Measurements from ENCODE around the gene EIF4EBP3. TPM values are rescaled to one million over a fixed set of nuclear protein-coding genes. Genes with fewer than 3 reads are reported as not detected.
"Not testable (repeated sequence)": the region's sequence is repeated elsewhere in the genome, so short reads cannot be mapped to it uniquely, and the experiment has no call there.

Gene EIF4EBP3
- total RNA-seq, 1 donor from 2014 or later = 20.6 TPM

GRCh38 chr5:140570058-140570457 is 22.6 kb downstream of the EIF4EBP3 start:
- DNase-seq (ENCODE audit: low spot score) = no peak
- intact Hi-C loops (cut with DNase I) = no loop called here

- intact Hi-C loops (cut with DNase I) = no loop called here
- DNase-seq (ENCODE audit: low spot score) = no peak
These were observed 23.0 kb downstream of the EIF4EBP3 start for GRCh38 chr5:140570488-140570887.

GRCh38 chr5:140571105-140571504 is 23.6 kb downstream of the EIF4EBP3 start:
- intact Hi-C loops (cut with DNase I) = no loop called here
- no peak for DNase-seq (ENCODE audit: low spot score)

GRCh38 chr5:140573683-140574082 is 26.2 kb downstream of the EIF4EBP3 start:
- intact Hi-C loops (cut with DNase I) = no loop called here
- no peak for DNase-seq (ENCODE audit: low spot score)

- no peak for DNase-seq (ENCODE audit: low spot score)
- intact Hi-C loops (cut with DNase I) = no loop called here
These were observed 26.7 kb downstream of the EIF4EBP3 start for GRCh38 chr5:140574165-140574564.

DNA sequence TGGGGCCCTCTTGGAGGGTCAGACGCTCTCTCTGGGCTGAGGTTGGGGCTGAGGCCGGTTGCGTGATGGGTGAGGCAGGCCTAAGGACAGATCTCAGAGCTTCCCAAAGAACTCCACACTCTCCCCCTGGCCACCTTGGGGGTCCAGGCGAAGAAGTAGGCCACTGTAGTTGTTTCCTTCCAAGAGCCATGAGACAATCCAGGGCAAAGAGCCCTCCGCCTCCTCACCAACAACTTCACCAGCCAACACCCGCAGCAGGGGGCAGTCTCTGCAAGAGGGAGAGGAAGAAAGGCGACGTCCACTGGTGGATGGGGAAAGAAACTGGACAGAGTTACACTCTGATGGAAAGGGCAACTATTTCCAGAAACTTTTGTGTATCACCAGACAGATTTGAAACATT is 27.8 kb downstream of the EIF4EBP3 start:
- DNase-seq (ENCODE audit: low spot score) = no peak

DNA sequence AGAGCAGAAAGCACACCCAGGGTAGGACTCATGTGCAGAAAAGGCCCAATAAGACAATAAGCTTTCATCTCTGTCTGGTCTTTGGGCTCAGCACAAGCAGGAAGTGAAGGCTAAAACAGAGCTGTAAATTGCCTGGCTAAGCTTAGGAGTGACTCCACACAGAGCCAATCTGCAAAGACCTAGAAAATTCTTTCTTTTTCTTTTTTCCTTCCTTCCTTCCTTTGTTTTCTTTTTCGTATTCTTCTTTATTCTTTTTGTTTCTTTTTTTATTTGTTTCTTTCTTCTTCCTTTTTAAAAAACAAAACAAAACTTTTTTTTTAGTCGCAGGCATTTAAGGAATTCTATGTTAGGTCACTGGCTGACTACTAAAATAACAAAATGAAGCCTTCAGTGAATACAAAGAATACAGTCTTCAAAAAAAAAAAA is 29.3 kb downstream of the EIF4EBP3 start:
- intact Hi-C loops (cut with DNase I) = no loop called here
- DNase-seq (ENCODE audit: low spot score) = no peak

More for the DNA sequence above, 27.8 kb downstream of the EIF4EBP3 start:
- intact Hi-C loops (cut with DNase I) = no loop called here

DNA sequence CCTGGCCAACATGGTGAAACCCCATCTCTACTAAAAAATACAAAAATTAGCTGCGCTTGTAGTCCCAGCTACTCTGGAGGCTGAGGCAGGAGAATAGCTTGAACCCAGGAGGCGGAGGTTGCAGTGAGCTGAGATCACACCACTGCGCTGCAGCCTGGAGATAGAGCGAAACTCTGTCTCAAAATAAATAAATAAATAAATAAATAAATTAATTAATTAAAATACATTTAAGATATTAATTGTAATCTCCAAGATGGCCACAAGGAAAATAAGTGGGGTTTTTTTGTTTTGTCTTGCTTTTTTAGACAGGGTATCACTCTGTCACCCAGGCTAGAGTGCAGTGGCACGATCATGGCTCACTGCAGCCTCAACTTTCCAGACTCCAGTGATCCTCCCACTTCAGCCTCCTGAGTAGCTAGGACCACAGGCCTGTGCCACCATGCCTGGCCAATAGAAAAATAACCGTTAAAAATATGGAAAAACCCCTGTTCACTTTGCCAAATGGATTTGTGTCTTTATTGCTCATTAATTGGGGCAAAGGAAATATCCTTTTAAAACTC is 31.8 kb downstream of the EIF4EBP3 start:
- DNase-seq (ENCODE audit: low spot score); intact Hi-C loops (cut with DNase I): not testable (repeated sequence)

DNA sequence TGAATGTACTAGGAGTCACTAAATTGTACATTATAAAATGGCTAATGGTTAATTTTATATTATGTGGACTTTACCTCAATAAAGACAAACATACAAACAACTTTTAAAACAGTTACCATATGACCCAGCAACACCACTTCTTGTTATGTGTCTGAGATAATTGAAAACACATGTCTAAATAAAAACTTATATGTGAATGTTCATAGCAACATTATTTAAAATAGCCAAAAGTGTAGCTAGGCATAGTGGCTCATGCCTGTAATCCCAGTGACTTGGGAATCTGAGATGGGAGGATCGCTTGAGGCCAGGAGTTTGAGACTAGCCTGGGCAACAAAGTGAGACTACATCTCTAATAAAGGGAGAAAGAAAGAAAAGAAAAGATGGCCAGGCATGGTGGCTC is 40.0 kb downstream of the EIF4EBP3 start:
- no peak for DNase-seq (ENCODE audit: low spot score)
- intact Hi-C loops (cut with DNase I) = no loop called here

GRCh38 chr5:140588311-140589070 is 41.0 kb downstream of the EIF4EBP3 start:
- DNase-seq (ENCODE audit: low spot score) = no peak
- intact Hi-C loops (cut with DNase I) = no loop called here

DNA sequence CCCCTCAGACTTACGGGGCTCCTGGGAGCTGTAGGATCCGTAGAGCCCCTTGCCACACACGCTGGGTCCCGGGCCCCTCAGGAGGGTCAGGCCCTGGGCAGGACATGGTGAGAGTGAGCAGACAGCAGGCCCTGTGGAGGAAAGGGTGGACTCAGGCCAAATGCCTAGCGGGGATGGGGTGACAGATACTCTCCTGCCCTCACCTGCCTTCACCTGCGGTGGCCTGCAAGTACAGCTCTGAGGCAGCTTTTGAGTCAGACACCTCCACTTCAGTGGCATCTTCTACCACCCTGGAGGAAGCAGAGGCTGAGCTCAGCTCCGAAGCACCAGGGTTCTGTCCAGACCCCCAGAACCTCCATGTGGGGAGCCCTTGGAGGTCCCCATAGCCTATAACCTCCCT is 43.4 kb downstream of the EIF4EBP3 start:
- intact Hi-C loops (cut with DNase I) = no loop called here

GRCh38 chr5:140591747-140592372 is 44.4 kb downstream of the EIF4EBP3 start:
- no peak for DNase-seq (ENCODE audit: low spot score)
- intact Hi-C loops (cut with DNase I) = no loop called here

More for the DNA sequence above, 43.4 kb downstream of the EIF4EBP3 start:
- no peak for DNase-seq (ENCODE audit: low spot score)

GRCh38 chr5:140593070-140593469 is 45.6 kb downstream of the EIF4EBP3 start:
- intact Hi-C loops (cut with DNase I); DNase-seq (ENCODE audit: low spot score): not testable (repeated sequence)

DNA sequence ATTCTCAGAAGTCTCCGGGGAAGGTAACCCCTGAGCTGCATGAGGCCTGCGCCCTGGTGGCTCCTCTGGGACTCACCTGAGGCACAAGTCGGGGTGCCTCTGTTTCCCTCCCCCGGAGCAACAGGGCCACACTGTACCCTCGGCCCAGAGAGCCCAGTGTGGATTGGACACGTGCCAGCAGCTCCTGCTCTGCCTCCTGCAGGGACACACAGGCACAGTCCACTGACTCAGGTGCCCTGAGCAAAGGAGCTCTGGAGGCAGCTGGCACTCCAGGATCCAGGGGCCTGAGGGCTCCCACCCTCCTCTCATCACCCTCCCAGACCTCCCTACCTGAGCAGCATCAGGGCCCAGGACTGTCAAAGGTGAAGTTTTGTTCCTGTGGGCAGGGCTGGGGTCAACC is 46.7 kb downstream of the EIF4EBP3 start:
- no peak for DNase-seq (ENCODE audit: low spot score)
- intact Hi-C loops (cut with DNase I) = no loop called here

GRCh38 chr5:140595538-140596300 is 48.3 kb downstream of the EIF4EBP3 start:
- intact Hi-C loops (cut with DNase I) = no loop called here
- DNase-seq (ENCODE audit: low spot score) = no peak

GRCh38 chr5:140596321-140596741 is 48.9 kb downstream of the EIF4EBP3 start:
- intact Hi-C loops (cut with DNase I) = no loop called here
- no peak for DNase-seq (ENCODE audit: low spot score)

GRCh38 chr5:140598836-140599235 is 51.4 kb downstream of the EIF4EBP3 start:
- intact Hi-C loops (cut with DNase I) = no loop called here
- no peak for DNase-seq (ENCODE audit: low spot score)

Measured in cardiac septum (tissue), 1 donor.